Endothelial cell of umbilical vein (primary cell): Measurements from ENCODE around the gene SOAT1.

Experiments used
- POLR2AphosphoS5 ChIP-seq: IDR thresholded peaks from 2 replicates; pipeline ENCODE4 v1.6.1; 2012; ENCODE audit warnings: low read depth, mild to moderate bottlenecking, control low read depth, low read length, moderate library complexity; ENCODE audit not compliant: insufficient read depth
- TF ChIP-seq, protein P1 (sequence below), 2 donors: IDR thresholded peaks; 1 replicate in 1 of 2; 2 replicates in 1 of 2; pipeline ENCODE4 v1.5.1; 2011; ENCODE audit warnings: low read length in 2 of 2, mild to moderate bottlenecking in 2 of 2, moderate library complexity in 2 of 2, control low read depth in 1 of 2, inconsistent platforms in 1 of 2, low read depth in 1 of 2; ENCODE audit not compliant: insufficient read depth in 1 of 2; ENCODE audit errors: extremely low read depth in 1 of 2

DNA sequence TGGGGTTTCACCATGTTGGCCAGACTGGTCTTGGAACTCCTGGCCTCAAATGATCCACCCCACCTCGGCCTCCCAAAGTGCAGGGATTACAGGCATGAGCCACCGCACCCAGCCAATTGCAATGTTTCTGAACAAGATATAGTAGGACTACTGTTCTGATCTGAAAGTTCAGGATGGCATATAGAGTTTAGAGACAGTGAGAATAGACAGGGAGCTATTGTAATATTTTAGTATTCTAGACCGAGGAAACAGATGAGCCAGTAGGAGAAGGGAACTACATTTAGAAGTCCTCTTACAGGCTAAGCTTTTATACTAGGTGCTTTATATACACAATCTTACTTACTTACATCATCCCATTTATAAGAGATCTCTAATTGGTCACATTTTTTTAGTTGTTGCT is 33.1 kb downstream of the SOAT1 start:
- TF ChIP-seq, protein P1, sequence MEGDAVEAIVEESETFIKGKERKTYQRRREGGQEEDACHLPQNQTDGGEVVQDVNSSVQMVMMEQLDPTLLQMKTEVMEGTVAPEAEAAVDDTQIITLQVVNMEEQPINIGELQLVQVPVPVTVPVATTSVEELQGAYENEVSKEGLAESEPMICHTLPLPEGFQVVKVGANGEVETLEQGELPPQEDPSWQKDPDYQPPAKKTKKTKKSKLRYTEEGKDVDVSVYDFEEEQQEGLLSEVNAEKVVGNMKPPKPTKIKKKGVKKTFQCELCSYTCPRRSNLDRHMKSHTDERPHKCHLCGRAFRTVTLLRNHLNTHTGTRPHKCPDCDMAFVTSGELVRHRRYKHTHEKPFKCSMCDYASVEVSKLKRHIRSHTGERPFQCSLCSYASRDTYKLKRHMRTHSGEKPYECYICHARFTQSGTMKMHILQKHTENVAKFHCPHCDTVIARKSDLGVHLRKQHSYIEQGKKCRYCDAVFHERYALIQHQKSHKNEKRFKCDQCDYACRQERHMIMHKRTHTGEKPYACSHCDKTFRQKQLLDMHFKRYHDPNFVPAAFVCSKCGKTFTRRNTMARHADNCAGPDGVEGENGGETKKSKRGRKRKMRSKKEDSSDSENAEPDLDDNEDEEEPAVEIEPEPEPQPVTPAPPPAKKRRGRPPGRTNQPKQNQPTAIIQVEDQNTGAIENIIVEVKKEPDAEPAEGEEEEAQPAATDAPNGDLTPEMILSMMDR (IDR thresholded peaks at IDR 0.05; ENCODE audit: extremely low read depth in 1 of 2, insufficient read depth in 1 of 2, low read depth in 1 of 2, low read length in 2 of 2), result no peak
- no peak for TF ChIP-seq POLR2AphosphoS5
